Stimulated activated naive CD4-positive, alpha-beta T cell (primary cell): ENCODE data around the gene CADPS2.
"Not testable (repeated sequence)": the region's sequence is repeated elsewhere in the genome, so short reads cannot be mapped to it uniquely, and the experiment has no call there.

ENCODE experiments used
- DNase-seq, 6 experiments: peaks; one replicate each; lab custom pipeline; 2025; lab: John Stamatoyannopoulos, UW

Gene CADPS2

DNA sequence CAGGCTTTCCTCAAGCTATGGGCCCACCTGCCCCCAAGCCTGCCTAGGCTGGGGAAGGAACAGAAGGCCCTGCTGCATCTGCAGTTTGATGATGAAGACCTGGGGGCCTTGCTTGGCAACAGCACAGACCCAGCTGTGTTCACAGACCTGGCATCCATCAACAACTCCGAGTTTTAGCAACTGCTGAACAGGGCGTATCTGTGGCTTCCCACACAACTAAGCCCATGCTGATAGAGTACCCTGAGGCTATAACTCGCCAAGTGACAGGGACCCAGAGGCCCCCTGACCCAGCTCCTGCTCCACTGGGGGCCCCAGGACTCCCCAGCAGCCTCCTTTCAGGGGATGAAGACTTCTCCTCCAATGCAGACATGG, 36.3 kb downstream of the CADPS2 start:
- DNase-seq = no peak

DNA sequence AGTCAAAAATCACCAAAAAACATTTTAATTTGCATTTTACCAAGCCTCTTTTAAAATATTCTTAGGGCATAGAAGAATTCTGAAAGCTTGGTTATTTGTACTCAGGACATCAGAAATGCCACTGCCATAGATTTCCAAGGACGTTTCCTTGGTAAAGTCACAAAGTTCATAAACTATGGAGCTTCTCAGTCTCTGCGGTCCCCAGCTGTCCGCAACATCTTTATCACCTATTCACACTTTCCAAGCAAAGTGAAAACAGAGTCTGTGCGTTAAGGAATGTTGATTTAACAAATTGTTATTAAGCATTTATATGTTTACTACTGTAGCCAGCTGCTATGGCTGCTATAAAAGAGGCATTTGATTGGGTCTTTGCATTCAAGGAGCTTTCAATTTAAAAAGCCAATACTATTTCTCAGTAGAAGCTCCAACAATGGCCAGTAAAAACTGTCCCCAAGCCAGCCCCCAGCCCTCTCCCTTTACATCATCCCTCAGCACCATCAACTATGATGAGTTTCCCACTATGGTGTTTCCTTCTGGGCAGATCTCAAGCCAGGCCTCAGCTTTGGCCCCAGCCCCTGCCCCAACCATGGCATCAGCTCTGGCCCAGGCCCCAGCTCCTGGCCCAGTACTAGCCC, 36.8 kb downstream of the CADPS2 start:
- DNase-seq = no peak

DNA sequence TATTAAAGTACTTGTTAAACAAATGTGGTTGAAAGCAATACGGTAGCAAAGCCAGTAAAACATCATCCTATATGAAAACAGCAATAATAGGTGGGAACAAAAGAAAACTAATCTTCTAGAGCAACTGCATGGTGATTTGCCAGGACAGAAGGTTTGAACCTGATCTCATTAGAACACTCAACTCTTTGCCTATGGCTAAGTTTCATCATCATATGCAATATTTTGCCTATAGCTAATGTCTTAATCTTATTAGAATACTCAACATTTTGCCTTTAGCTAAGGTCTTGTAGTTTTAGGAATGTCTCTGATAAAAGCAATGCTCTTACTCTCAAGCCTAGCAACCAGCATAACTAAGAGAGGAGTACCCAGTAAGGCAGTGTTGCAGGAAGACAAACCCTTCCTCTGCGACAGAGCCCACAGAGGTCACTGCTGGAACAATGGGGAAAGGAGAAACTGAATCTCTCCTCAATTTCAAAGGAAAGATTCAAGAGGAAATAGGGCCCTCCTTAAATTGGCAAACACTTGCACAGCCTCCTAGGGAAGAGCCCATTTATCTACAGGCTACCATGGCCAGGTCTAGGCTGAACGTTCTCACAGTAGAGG, 38.3 kb downstream of the CADPS2 start:
- DNase-seq = no peak

DNA sequence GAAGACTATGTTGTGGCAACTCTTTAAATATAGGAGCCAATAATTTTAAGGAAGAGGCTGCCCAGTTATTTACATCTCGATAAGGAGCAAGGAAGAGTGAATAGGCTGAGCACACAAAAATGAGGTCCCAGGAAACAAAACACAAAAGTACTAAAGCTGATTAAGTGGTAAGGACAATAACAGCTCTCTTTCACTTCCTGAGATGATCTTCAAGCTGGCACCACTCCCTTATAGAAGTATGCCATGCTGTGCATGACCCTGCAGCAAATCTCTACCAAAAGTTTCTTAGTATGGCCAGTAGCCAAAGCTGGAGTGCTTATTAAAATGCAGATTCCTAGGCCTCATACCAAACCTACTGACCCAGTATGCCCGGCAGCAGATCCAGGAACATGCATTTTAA, 39.7 kb downstream of the CADPS2 start:
- DNase-seq = no peak

DNA sequence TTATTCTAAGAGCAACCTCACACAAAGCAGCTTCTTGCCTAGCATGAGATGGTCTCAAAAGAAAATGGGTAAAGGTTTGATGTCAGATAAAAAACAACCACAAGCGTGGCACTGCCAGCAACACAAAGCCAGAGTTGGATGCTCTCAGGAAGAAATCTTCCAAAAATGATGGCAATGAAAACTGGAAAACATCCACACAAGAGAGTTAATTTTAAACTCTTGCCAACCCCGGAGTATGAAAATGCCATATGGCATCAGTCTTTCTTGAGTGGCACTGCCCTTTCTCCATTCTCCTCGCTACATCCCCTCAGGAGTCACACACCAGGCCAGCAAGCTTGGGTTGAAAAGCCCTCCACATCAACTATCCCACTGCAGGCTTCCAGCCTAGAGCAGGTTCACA, 41.0 kb downstream of the CADPS2 start:
- no peak for DNase-seq

DNA sequence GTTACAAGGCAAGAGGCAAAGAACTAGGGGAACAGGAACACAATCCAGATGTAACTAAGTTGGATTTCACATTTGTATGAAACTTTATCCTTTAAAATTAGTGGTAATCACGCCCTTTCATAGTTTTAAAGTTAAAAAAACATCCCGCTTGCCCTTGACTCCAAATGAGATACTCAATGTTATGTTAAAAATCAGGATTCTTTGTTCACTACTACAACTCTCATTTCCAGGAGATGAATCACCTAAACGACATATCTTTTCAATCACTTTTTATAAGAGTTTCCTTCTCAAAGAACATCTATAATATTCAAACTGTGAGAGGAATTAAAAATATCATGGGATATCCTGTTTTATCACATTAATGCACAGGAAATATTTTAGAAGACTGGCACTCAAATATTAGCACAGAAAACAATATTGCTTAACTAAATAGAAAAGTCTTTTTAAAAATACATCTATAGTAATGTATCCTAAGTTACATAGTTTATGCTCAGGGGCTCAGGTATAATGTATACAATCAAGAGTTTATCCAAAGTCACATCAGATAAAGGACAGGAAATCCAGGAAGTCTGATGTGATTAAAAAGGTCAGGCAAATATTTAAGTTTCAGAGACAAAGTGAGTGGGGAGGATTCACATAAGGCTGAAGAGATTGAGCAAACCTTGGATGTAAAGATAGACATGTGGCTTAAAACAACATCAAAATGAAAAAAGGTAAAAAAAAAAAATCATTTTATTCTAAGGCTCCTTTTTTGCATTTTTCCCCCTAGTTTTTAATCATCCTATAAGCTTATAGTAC, 41.9 kb downstream of the CADPS2 start:
- DNase-seq = no peak

DNA sequence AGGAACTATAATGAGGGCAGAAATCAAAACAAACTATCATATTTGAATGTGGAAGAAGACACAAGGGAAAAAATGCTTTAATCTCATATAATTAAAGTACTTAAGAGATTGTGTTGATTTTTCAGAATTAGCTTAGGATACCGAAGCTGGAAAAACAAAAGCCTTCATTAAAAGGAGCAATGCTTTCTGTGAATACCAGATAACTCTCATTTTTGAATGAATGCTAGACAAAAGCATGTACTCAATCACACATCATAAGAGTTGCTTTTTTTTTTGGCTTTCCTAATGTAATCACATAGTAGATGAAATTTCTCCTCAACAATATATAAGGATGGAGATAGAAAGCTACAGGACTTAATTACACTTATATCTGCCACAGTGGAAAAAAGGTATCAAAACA, 43.3 kb downstream of the CADPS2 start:
- DNase-seq = no peak

DNA sequence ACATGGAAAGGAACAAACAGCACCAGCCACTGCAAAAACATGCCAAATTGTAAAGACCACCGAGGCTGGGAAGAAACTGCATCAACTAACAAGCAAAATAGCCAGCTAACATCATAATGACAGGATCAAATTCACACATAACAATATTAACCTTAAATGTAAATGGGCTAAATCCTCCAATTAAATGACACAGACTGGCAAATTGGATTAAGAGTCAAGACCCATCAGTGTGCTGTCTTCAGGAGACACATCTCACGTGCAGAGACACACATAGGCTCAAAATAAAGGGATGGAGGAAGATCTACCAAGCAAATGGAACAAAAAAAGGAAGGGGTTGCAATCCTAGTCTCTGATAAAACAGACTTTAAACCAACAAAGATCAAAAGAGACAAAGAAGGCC, 50.0 kb downstream of the CADPS2 start:
- DNase-seq = not testable (repeated sequence)

DNA sequence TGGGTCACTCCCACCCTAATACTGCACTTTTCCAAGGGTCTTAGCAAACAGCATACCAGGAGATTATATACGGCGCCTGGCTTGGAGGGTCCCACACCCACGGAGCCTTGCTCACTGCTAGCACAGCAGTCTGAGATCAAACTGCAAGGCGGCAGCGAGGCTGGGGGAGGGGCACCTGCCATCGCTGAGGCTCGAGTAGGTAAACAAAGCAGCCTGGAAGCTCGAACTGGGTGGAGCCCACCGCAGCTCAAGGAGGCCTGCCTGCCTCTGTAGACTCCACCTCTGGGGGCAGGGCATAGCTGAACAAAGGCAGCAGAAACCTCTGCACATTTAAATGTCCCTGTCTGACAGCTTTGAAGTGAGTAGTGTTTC, 51.7 kb downstream of the CADPS2 start:
- not testable (repeated sequence) for DNase-seq

DNA sequence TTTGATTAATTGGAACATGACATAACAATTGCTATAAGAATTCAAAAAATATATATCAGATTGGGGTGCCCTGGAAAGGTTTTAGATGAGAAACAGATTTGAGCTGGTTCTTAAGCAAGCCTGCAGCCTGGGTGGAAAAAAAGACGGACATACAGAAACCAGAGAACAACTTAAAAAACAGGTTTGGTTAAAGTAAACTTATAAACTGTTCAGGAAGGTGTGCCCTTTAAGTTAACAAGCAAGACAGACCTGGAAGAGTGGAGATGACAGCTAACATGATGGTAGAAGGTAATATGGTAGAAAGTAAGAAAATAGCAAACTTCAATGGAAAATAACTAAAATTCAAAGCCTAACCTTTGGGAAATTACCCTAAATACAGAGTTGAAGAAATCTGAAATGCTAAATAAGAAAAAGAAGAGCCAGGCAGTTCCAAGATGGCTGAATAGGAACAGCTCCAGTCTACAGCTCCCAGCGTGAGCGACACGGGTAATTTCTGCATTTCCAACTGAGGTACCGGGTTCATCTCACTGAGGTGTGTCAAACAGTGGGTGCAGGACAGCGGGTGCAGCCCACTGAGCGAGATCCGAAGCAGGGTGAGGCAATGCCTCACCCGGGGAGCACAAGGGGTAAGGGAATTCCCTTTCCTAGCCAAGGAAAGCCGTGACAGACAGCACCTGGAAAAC, 52.2 kb downstream of the CADPS2 start:
- DNase-seq = no peak

DNA sequence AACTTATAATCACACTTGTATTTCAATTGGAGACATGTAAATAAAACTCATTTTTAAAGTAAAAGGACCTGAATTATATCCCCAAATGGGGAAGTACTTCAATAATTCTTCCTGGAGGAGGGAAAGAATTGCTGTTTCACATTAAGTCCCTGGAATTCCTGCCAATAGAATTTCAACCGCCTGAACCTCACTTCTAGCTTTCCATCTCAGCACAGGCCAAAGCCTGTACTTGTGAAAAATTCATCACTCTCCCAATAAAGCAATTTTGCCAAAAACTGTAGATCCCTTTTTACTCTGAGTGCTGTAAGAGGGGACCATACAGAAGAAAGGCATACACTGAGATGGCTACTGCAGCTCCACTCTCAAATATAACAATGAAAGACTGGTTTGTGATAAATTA, 54.8 kb downstream of the CADPS2 start:
- DNase-seq = no peak

DNA sequence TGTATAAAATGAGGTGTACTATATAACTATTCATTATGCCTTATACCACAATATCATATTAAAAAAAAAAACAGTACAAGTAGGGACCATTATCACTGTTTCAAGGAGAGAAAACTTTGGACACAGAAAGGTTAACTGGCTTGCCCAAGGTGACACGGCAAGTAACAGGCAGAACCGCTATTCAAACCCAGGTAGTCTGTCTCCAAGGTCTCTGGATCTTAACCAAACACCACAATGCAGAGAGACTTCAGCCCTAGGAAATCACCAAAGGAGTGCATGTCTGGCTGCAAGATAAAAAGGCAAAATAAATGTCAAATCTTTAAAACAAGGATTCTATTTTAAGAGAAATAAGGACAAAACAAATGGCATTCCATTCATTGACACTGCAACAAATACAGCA, 56.3 kb downstream of the CADPS2 start:
- DNase-seq = no peak

DNA sequence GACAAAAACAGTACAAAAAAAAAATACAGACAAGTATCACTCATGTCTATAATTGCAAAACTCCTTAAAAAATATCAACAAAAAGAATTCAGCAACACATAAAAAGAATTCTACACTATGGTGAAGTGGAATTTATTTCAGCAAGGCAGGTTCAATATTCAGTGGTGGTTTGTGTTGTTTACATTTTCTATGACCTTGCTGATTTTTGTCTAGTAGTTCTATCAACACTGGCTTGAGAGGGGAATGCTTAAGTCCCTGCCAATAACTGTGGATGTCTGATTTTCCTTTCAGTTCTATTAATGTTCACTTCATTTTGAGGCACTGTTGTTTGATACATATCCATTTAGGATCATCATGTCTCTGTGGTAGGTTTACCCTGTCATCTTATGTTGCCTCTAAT, 58.5 kb downstream of the CADPS2 start:
- DNase-seq = no peak

DNA sequence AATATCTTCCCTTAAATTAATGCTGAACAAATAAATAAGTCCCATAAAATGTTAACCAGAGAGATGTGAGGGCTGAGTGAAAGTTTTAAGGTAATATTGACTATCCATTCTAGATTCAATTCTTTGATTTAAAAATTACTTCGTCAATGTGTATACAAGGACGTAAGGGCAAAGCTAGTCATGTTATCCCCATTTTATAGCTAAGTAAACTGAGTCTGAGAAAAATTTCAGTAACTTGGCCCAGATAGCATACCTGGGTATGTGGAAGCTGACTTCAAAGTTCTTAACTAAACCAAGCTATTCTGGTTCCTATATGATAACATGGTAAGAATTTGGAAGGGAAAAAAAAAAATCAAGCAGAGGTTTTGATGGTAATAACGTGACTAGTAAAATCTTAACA, 72.4 kb downstream of the CADPS2 start:
- no peak for DNase-seq

DNA sequence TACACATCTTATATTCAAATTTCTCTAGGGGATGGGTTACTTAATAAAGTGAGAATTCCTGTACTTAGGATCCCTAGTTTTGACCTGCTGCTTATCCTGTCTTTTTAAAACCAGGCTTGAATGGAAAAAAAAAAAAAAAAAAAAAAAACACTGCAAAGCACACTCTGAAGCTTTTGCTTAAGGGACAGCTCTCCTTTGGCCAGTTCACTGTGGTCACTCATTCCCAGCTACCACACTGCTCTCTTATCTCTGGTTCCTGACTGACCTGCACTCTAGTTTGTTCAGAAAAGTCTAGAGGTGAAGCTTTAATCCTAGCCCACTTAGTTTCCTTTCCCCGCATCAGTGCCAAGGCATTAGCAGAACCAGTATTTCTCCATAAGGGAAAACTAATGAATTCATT, 82.4 kb downstream of the CADPS2 start:
- no peak for DNase-seq

DNA sequence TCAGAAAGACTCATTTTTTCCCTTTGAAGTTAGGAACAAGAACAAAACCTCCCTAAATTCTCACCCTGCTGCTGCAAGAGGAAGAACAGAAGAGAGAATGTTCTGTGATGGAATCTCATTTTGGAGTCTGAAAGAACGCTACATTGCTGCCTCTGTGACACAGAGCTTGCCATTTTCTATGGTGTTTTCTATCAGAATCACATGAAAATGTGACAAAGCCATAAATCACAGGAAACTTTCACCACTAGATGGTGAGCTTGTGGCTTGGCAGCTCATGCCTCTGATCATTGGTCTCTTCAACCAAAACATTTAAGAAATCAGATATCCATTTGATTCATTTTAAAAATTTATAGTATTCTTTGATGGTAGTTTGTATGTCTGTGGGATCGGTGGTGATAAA, 82.9 kb downstream of the CADPS2 start:
- no peak for DNase-seq

DNA sequence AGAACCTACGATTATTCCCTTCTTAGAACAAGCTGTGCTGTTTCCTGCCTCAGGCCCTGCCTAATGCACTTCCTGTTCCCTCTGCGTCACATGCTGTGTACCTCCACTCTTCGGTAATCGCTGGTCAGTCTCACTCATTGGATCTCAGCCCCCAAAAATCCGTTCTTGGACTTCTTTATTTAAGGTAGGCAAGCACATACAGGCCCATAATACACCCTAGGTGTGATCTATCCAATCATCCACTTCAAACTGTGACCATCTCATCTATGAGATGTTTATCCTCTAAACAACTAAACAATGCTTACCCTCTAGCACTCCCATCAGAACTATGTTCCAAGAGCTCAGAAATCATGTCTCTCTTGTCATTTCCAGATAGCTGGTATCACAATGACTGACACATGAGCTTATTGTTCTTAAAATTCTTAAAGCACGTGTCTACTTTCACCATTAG, 83.9 kb downstream of the CADPS2 start:
- DNase-seq = no peak

DNA sequence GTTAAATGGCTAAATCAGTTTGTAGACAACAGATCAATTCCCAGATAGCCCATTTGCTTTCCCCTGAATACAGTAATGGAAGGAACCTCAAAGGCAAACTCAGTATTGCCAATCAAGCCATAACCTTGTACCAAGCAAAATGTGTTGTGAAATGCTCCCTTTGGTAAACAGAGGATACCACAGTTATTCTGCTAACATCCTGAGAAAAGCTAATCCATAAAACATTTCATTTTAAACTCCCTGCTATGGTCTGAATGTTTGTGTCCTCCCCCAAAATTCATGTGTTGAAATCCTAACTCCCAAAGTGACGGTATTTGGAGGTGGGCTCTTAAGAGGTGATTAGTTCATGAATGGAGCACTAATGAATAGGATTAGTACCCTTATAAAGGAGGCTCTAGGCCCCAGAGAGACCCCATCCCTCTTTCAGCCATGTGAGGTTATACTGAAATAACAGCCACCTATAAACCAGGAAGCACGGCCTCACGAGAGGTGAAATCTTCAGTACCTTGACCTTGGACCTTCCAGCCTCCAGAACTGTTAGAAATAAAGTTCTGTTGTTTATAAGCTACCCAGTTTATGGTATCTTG, 94.2 kb downstream of the CADPS2 start:
- DNase-seq = no peak

DNA sequence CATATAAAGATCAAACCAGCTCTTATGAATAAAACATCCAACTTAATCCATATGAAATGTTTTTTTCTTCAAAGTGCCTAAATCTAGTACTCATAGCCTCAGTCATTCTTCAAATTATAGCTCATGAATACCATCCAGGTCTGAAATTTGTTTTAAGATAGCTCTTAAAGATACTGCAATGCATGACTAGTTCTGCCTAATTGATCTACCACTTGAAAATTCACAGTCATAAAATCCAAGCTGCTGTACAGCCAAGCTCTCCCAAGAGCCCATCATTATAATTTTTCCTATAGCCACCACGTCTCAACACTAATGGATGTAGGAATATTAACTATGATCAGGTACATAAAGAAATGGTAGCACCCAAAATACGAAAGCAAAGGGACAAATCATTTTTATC, 95.7 kb downstream of the CADPS2 start:
- no peak for DNase-seq

DNA sequence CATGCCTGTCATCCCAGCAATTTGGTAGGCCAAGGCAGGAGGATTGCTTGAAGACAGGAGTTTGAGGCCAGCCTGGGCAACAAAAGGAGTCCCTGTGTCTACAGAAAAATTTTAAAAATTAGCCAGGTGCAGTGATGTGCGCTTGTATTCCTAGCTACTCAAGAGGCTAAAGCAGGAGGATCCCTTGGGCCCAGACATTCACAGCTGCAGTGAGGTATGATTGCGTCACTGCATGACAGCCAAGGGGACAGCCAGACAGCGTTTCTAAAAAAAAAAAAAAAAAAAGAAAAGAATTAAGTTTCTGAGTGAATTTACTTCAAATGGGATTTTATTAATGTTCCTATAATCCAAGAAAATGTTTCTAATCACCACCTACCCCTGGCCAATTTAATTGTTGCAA, 96.1 kb downstream of the CADPS2 start:
- no peak for DNase-seq

DNA sequence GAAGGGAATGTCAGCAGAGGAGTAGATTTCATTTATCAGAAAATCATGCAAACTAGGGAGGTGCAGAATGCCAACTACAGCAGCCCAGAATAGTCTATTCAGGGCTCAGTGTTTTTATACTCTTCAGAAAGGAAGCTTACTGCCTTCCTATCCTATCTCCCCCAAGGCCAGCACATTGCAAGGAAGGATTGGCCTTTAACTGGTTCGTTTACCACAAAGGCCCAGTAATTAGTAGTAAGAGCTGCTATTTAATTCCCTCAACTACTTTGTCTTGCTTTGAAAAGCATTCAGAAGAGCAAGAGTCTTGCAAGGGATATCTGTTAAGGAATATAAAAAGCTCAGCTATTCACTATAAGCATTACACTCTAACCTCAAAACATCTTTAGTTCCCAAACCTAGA, 97.1 kb downstream of the CADPS2 start:
- no peak for DNase-seq

DNA sequence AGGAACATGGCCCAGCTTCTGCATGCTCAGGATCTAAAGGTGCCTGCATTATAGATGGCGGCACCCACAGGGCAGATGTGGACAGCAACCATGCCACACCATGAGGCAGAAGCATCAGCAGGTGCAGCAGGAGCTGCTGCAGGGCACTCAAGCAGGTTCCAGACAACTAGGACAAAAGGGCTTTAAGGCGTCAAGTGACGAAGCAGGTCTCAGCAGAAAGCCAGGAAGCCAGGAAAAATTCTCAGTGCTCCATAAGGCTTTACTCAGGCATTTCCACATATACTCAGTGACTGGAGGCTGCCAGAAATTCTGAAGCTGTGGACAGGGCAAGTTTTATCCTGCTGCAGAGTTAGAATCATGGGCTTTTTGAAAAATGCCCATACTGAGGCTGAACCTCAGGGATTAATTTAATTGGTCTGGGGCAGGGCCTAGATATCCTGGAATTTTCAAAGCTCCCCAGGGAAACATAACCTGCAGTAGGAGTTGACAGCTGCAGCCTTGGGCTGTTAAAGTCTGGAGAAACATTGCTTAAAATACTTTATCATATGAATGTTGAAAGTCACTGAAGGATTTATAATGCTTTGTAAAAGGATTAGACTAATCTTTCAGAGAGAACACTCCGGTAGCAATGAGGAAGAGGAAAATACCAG, 115.4 kb downstream of the CADPS2 start:
- no peak for DNase-seq
